K562 (cell line): ENCODE data around the gene OPRL1. TPM values are rescaled to one million over a fixed set of nuclear protein-coding genes. Genes with fewer than 3 reads are reported as not detected.

Source experiments
- ATAC-seq: fragments of 200-7000 bp; cut with Tn5 transposase; 3 replicates; pipeline ENCODE4 v1.9.1; 2020; ENCODE audit warnings: moderate library complexity
- BruUV-seq: library from RNA; stranded (reverse); fragments of 400-500 nt; replicated peaks from 2 replicates; lab custom pipeline; 2021; lab: Mats Ljungman, UMichigan
- CTCF ChIA-PET: fragments of 300-600 bp; formaldehyde crosslinking; extraction: SDS; loops from one replicate; lab custom pipeline; 2021; ENCODE audit warnings: low intra/inter-chr PET ratio; lab: Yijun Ruan, JAX
- POLR2A ChIA-PET: fragments of 300-600, 350-650 bp; sonication (Branson Sonifier 250); formaldehyde crosslinking; extraction: SDS; loops from one replicate; lab custom pipeline; 2021; ENCODE audit warnings: antibody characterized with exemption, inconsistent platforms; lab: Yijun Ruan, JAX
- DNase-seq, 4 experiments: peaks; one replicate each; pipeline versions ENCODE4 v3.0.0 to v3.0.0-alpha.2; 2011 to 2018; ENCODE audit warnings: low spot score in 3 of 4, mixed read lengths in 3 of 4; ENCODE audit errors: extremely low read depth in 1 of 4
- FAIRE-seq: peaks from 2 replicates; lab custom pipeline; 2011; peaks lifted over from hg19 to GRCh38; lab: Jason Lieb, UNC
- H2AFZ ChIP-seq: 2 replicates; pipeline ENCODE4 v1.6.0; 2011; ENCODE audit warnings: low read depth, low read length, control low read depth, inconsistent platforms
- H3K27ac ChIP-seq: fragments of 200-600 bp; 3 replicates; pipeline ENCODE4 v1.8.0; 2011; ENCODE audit warnings: low read depth, mild to moderate bottlenecking, control low read depth, inconsistent platforms, low read length, moderate library complexity, mixed read lengths; ENCODE audit errors: extremely low read depth
- H3K27me3 ChIP-seq, 2 experiments: fragments of 300-600 bp in 1 of 2; 2 replicates in 1 of 2; 3 replicates in 1 of 2; pipeline versions ENCODE4 v1.6.0 to v1.8.0; 2011; ENCODE audit warnings: inconsistent platforms in 2 of 2, low read length in 2 of 2, mild to moderate bottlenecking in 1 of 2, mixed read lengths in 1 of 2, moderate library complexity in 1 of 2; ENCODE audit not compliant: control insufficient read depth in 2 of 2, insufficient read depth in 2 of 2
- H3K36me3 ChIP-seq: fragments of 300-600 bp; 3 replicates; pipeline ENCODE4 v1.8.0; 2011; ENCODE audit warnings: mild to moderate bottlenecking, low read length, inconsistent platforms; ENCODE audit not compliant: control insufficient read depth, insufficient read depth
- H3K4me1 ChIP-seq, 2 experiments: fragments of 200-600 bp in 1 of 2; replicated peaks in 1 of 2; 2 replicates in 1 of 2; 3 replicates in 1 of 2; pipeline versions ENCODE4 v1.5.1 to v1.8.0; 2011; ENCODE audit warnings: inconsistent platforms in 2 of 2, low read length in 2 of 2, mild to moderate bottlenecking in 1 of 2, mixed read lengths in 1 of 2, moderate library complexity in 1 of 2; ENCODE audit not compliant: control insufficient read depth in 2 of 2, insufficient read depth in 2 of 2
- H3K4me2 ChIP-seq: 2 replicates; pipeline ENCODE4 v1.6.1; 2011; ENCODE audit warnings: low read length, control low read depth, inconsistent platforms, mixed read lengths; ENCODE audit not compliant: insufficient read depth
- H3K4me3 ChIP-seq: fragments of 200-600 bp; sonication (generic), shearing (Covaris generic); 2 replicates; pipeline ENCODE4 v1.5.1; 2016; ENCODE audit warnings: control low read depth, inconsistent platforms
- H3K79me2 ChIP-seq: fragments of 200-600 bp; 3 replicates; pipeline ENCODE4 v1.8.0; 2011; ENCODE audit warnings: low read length, inconsistent platforms; ENCODE audit not compliant: control insufficient read depth, insufficient read depth
- H3K9ac ChIP-seq, 2 experiments: 2 replicates each; pipeline versions ENCODE4 v1.6.0 to v1.6.1; 2011; ENCODE audit warnings: low read depth in 2 of 2, low read length in 2 of 2, control low read depth in 1 of 2, inconsistent platforms in 1 of 2, mild to moderate bottlenecking in 1 of 2, mixed read lengths in 1 of 2; ENCODE audit not compliant: insufficient read depth in 1 of 2
- H3K9me1 ChIP-seq: one replicate; pipeline ENCODE4 v1.6.0; 2011; ENCODE audit warnings: inconsistent platforms, mild to moderate bottlenecking, low read length, moderate library complexity; ENCODE audit not compliant: control insufficient read depth, insufficient read depth
- H3K9me3 ChIP-seq: replicated peaks from 2 replicates; pipeline ENCODE4 v1.5.1; 2011; ENCODE audit warnings: low read depth, low read length, inconsistent platforms; ENCODE audit not compliant: control insufficient read depth, insufficient read depth
- H4K20me1 ChIP-seq: replicated peaks from 2 replicates; pipeline ENCODE4 v1.6.1; 2011; ENCODE audit warnings: low read length, inconsistent platforms, mixed read lengths; ENCODE audit not compliant: control insufficient read depth, insufficient read depth
- CGGBP1 ChIP-seq: fragments of 250-450 bp; sonication (Bioruptor Pico); IDR thresholded peaks from 2 replicates; pipeline ENCODE4 v1.9.0; 2021; ENCODE audit warnings: mild to moderate bottlenecking
- EHMT2 ChIP-seq: fragments of 450-650 bp; IDR thresholded peaks from 2 replicates; pipeline ENCODE4 v1.6.1; 2018; ENCODE audit warnings: antibody characterized with exemption
- HDGF ChIP-seq: fragments of 450-650 bp; IDR thresholded peaks from 2 replicates; pipeline ENCODE4 v1.6.1; 2016
- HES1 ChIP-seq: fragments of 450-650 bp; IDR thresholded peaks from 2 replicates; pipeline ENCODE4 v1.6.1; 2016; ENCODE audit warnings: low read depth, mild to moderate bottlenecking, moderate library complexity
- HNRNPH1 ChIP-seq: fragments of 200-400 bp; formaldehyde crosslinking; optimal IDR thresholded peaks from 2 replicates; pipeline ENCODE3; 2017; ENCODE audit warnings: low read depth, mild to moderate bottlenecking, low read length, moderate library complexity
- HNRNPK ChIP-seq: fragments of 200-400 bp; formaldehyde crosslinking; IDR thresholded peaks from one replicate; pipeline ENCODE4 v1.6.1; 2018; ENCODE audit warnings: mild to moderate bottlenecking, low read depth, low read length; ENCODE audit not compliant: poor library complexity, severe bottlenecking
- POLR2A ChIP-seq: fragments of 450-650 bp; conservative IDR thresholded peaks from 2 replicates; pipeline ENCODE4 v1.6.1; 2016
- ZNF175 ChIP-seq: fragments of 200-800 bp; sonication (Bioruptor generic); IDR thresholded peaks from 2 replicates; pipeline ENCODE4 v1.6.1; 2016; ENCODE audit warnings: low read depth, mild to moderate bottlenecking, missing genetic modification characterization, missing compliant biosample characterization
- ZNF75A ChIP-seq: fragments of 450-650 bp; formaldehyde crosslinking; IDR thresholded peaks from 2 replicates; pipeline ENCODE4 v1.4.0; 2020; ENCODE audit warnings: mild to moderate bottlenecking
- ZNF780A ChIP-seq: fragments of 250-450 bp; sonication (Bioruptor Pico); IDR thresholded peaks from 2 replicates; pipeline ENCODE4 v1.5.0; 2021; ENCODE audit warnings: mild to moderate bottlenecking
- WGBS: fragments of 100-300 bp; shearing (Covaris generic); methylation state at CpG from one replicate; pipeline ENCODE4 v1.1.6; 2016; ENCODE audit warnings: low coverage, mixed read lengths; ENCODE audit not compliant: insufficient coverage; ENCODE audit errors: missing lambda C conversion rate; 5-methylcytosine and 5-hydroxymethylcytosine counted together
- in situ Hi-C: fragments of 300-500 bp; cut with MboI; formaldehyde crosslinking; loops from 4 replicates; pipeline ENCODE4 v1.15.0; 2018; ENCODE audit warnings: inconsistent platforms, mixed read lengths
- intact Hi-C: fragments of 100-400 bp; cut with micrococcal nuclease; formaldehyde crosslinking; loops from 2 replicates; pipeline ENCODE4 v1.14.2; 2022
- polyA plus RNA-seq, 8 experiments: library from polyadenylated mRNA; depleted of rRNA in 4 of 8; stranded (reverse) in 5 of 8; unstranded in 3 of 8; fragments of >200 nt; fragmentation: Nextera tagmentation in 2 of 8; fragmentation: Illumina TruSeq in 1 of 8; extraction: Ambion mirVana in 2 of 8; extraction: Trizol in 1 of 8; gene quantifications; 2 replicates each; pipeline versions ENCODE4 v1.2.1 to v1.2.3, GENCODE V29; 2011 to 2014; ENCODE audit warnings: inconsistent platforms in 1 of 8, missing spikeins in 1 of 8
- total RNA-seq, 7 experiments: library from RNA; depleted of rRNA in 6 of 7; stranded (reverse); fragments of >200 nt in 6 of 7; fragmentation: Illumina TruSeq in 2 of 7; extraction: Trizol in 2 of 7; gene quantifications; 2 replicates each; pipeline versions ENCODE4 v1.2.1 to v1.2.3, GENCODE V29; 2011 to 2021; ENCODE audit warnings: low replicate concordance in 1 of 7

Gene OPRL1
- total and polyA plus RNA-seq, 9 of the 15 experiments (the other 6 are each of a cell fraction or from before 2014, with no cell fraction given), result 0.06 to 0.33 (median 0.11) TPM; not detected in 2

DNA sequence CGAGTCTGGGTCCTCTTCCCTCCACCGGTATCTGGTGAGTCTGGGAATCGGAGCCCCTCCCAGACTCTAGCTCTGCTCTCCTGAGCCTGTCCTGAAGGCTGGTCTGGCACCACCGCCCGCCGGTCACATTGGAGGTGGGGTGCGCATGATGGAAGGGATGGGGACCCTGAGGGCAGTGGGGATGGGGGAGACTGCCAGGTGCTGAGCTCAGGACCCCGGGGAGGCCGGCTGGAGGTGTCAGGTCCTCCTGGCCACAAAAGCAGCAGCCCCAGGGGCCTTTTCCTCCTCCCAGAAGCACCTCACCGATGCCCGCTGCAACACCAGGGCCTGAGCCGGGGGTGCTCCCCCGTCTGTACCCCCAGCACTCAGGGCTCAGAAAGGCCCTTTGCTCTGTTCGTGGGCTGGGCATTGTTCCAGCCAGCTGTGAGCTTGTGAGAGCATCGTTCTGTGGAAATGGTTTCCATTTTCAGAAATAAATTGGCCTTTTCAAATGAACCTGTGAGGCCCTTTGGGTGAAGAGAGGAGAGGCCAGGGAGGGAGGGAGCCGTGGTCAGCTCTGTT, 30.0 kb downstream of the OPRL1 start (continued):
- TF ChIP-seq HES1, result no peak
- no peak for TF ChIP-seq POLR2A
- TF ChIP-seq CGGBP1 (CRISPR knock-in tag), result no peak
- TF ChIP-seq HNRNPK, result no peak
- no peak for TF ChIP-seq ZNF75A (CRISPR knock-in tag)

DNA sequence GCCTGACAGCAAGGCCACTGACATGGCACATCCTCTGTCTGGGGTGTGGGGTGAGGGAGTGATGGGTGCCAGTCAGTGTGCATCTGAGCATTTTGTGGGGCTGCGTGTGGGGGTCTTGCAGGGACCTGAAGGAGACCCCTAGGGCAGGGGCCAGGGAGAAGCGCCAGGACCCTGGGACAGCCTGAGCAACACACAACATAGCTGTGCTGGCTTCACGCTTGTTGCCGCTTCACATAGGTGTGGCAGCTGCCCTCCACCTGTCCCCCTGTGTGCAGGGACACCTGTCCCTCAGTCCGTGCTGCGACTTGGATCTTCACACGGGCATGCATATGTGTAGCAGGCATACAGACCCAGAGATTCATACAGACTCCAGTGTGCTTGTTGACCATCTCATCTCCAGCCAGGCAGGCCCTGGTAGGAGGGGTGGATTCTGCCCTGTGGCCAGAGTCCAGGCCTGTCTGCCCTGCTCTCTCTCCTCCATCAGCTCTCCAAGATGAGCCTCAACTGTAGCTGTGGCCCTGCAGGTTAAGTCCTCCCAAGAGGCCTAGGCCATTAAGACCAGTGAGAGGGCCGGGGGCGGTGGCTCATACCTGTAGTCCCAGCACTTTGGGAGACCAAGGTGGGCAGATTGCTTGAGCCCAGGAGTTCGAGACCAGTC, 30.7 kb downstream of the OPRL1 start:
- FAIRE-seq, result no peak
- ATAC-seq, result no peak
- peaks cover 2% of the 10 kb centered on the region for H3K9me1 ChIP-seq
- H3K4me2 ChIP-seq, result no peak overlapping the region
- no peak overlapping the region for H2AFZ ChIP-seq
- 13% methylated on average over 10 of the region's 10 CpGs for WGBS
- no peak overlapping the region for H3K4me3 ChIP-seq
- ChIA-PET CTCF (no interaction called here), POLR2A (interaction anchor here (0.6 to 0.7 kb wide), 3 partner anchors 10 to 84 kb away, joined by 3 to 4 read pairs (median 3); partner anchors contain the start of gene TCEA2)
- BruUV-seq, result no TSS peak
- peaks cover 38 to 86% of the 10 kb centered on the region in 2 experiments; a peak in 4 of 5 replicates for H3K27me3 ChIP-seq
- in situ Hi-C loops (no loop called here), intact Hi-C loops (no loop called here)
- no peak for TF ChIP-seq EHMT2
- no peak for TF ChIP-seq HNRNPH1
- TF ChIP-seq ZNF780A (CRISPR knock-in tag), result no peak
- no peak for TF ChIP-seq ZNF175 (CRISPR knock-in tag)
- TF ChIP-seq HDGF, result no peak
- peaks cover 0 to 35% of the 10 kb centered on the region in 2 experiments; a peak in 3 of 5 replicates for H3K4me1 ChIP-seq
- H3K36me3 ChIP-seq, result no peaks in the 10 kb centered on the region
- H3K9me3 ChIP-seq, result no peaks in the 10 kb centered on the region
- no peaks in the 10 kb centered on the region for H3K79me2 ChIP-seq
- no peak overlapping the region for H3K9ac ChIP-seq
- DNase-seq, result no peak
- no peak overlapping the region for H3K27ac ChIP-seq
- H4K20me1 ChIP-seq, result peaks cover 19% of the 10 kb centered on the region; the same call in 1 of the 2 replicates
